GM19395 (cell line): Measurements from ENCODE around the gene PHYHIPL.

Experiments used
- ATAC-seq: cut with Tn5 transposase; IDR thresholded peaks from one replicate; pipeline ENCODE4 v1.9.1; 2021; ENCODE audit warnings: mild to moderate bottlenecking, moderate library complexity; ENCODE audit not compliant: unreplicated experiment

Gene PHYHIPL

GRCh38 chr10:59252491-59252890 is 76.0 kb downstream of the PHYHIPL start:
- no peak for ATAC-seq

- ATAC-seq = no peak
Observed at GRCh38 chr10:59255463-59255862, 79.0 kb downstream of the PHYHIPL start.

GRCh38 chr10:59257224-59257623 is 80.8 kb downstream of the PHYHIPL start:
- no peak for ATAC-seq

- no peak for ATAC-seq
Observed at GRCh38 chr10:59258890-59259289, 82.4 kb downstream of the PHYHIPL start.

GRCh38 chr10:59265141-59265540 is 88.7 kb downstream of the PHYHIPL start:
- no peak for ATAC-seq

- ATAC-seq = no peak
Observed at GRCh38 chr10:59266321-59266720, 89.9 kb downstream of the PHYHIPL start.

GRCh38 chr10:59268460-59268859 is 92.0 kb downstream of the PHYHIPL start:
- ATAC-seq = no peak

- no peak for ATAC-seq
Observed at GRCh38 chr10:59269651-59270050, 93.2 kb downstream of the PHYHIPL start.

GRCh38 chr10:59270492-59270891 is 94.0 kb downstream of the PHYHIPL start:
- ATAC-seq = no peak

GRCh38 chr10:59271160-59271559 is 94.7 kb downstream of the PHYHIPL start:
- no peak for ATAC-seq

GRCh38 chr10:59272061-59272460 is 95.6 kb downstream of the PHYHIPL start:
- ATAC-seq = no peak

GRCh38 chr10:59273445-59273844 is 97.0 kb downstream of the PHYHIPL start:
- no peak for ATAC-seq

- no peak for ATAC-seq
Observed at GRCh38 chr10:59276133-59276532, 99.7 kb downstream of the PHYHIPL start.

GRCh38 chr10:59276919-59277318 is 100.5 kb downstream of the PHYHIPL start:
- no peak for ATAC-seq

GRCh38 chr10:59279476-59279875 is 103.0 kb downstream of the PHYHIPL start:
- ATAC-seq = no peak

GRCh38 chr10:59279991-59280505 is 103.6 kb downstream of the PHYHIPL start:
- no peak for ATAC-seq

GRCh38 chr10:59281861-59282260 is 105.4 kb downstream of the PHYHIPL start:
- no peak for ATAC-seq

- ATAC-seq = no peak
Observed at GRCh38 chr10:59283456-59284091, 107.1 kb downstream of the PHYHIPL start.

GRCh38 chr10:59284118-59284975 is 107.9 kb downstream of the PHYHIPL start:
- ATAC-seq = no peak

GRCh38 chr10:59285073-59285472 is 108.6 kb downstream of the PHYHIPL start:
- no peak for ATAC-seq

- ATAC-seq = no peak
Observed at GRCh38 chr10:59285848-59286247, 109.4 kb downstream of the PHYHIPL start.

- ATAC-seq = no peak
Observed at GRCh38 chr10:59287587-59288255, 111.3 kb downstream of the PHYHIPL start.
